HepG2 (cell line): ENCODE data around the gene ETV6. TPM values are rescaled to one million over a fixed set of nuclear protein-coding genes. Genes with fewer than 3 reads are reported as not detected.
"Not testable (repeated sequence)": the region's sequence is repeated elsewhere in the genome, so short reads cannot be mapped to it uniquely, and the experiment has no call there.

Experiments
- ATAC-seq: fragments of 200-7000 bp; cut with Tn5 transposase; 3 replicates; pipeline ENCODE4 v1.9.1; 2020; ENCODE audit warnings: mild to moderate bottlenecking, moderate library complexity
- BruUV-seq: library from RNA; stranded (reverse); fragments of 400-500 nt; replicated peaks from 2 replicates; lab custom pipeline; 2021; lab: Mats Ljungman, UMichigan
- CTCF ChIA-PET: fragments of 300-600 bp; formaldehyde crosslinking; extraction: SDS; loops from one replicate; lab custom pipeline; 2021; ENCODE audit warnings: low total read pairs, inconsistent platforms, low intra/inter-chr PET ratio; lab: Yijun Ruan, JAX
- POLR2A ChIA-PET: fragments of 350-600 bp; sonication (Branson Sonifier 250); formaldehyde crosslinking; loops from one replicate; lab custom pipeline; 2020; ENCODE audit warnings: antibody characterized with exemption, inconsistent platforms; lab: Yijun Ruan, JAX
- DNase-seq: peaks from one replicate; pipeline ENCODE4 v3.0.0-alpha.2; 2015; ENCODE audit warnings: low spot score
- FAIRE-seq: peaks from 3 replicates; lab custom pipeline; 2011; peaks lifted over from hg19 to GRCh38; lab: Jason Lieb, UNC
- H2AFZ ChIP-seq: one replicate; pipeline ENCODE4 v1.6.1; 2011; ENCODE audit warnings: low read length, inconsistent platforms
- H3K27ac ChIP-seq: fragments of 300-600 bp; 3 replicates; pipeline ENCODE4 v1.8.0; 2011; ENCODE audit warnings: mixed run types, mild to moderate bottlenecking, mixed read lengths, low read length, inconsistent platforms; ENCODE audit not compliant: insufficient read depth; ENCODE audit errors: extremely low read length
- H3K27me3 ChIP-seq, 2 experiments: fragments of 200-600 bp in 1 of 2; 2 replicates in 1 of 2; 3 replicates in 1 of 2; pipeline versions ENCODE4 v1.6.0 to v1.8.0; 2011; ENCODE audit warnings: low read length in 2 of 2, mild to moderate bottlenecking in 2 of 2, moderate library complexity in 2 of 2, inconsistent platforms in 1 of 2; ENCODE audit not compliant: insufficient read depth in 2 of 2, control insufficient read depth in 1 of 2
- H3K36me3 ChIP-seq, 2 experiments: fragments of 200-600 bp in 1 of 2; replicated peaks in 1 of 2; 2 replicates in 1 of 2; 3 replicates in 1 of 2; pipeline versions ENCODE4 v1.5.1 to v1.8.0; 2011; ENCODE audit warnings: low read length in 2 of 2, inconsistent platforms in 1 of 2; ENCODE audit not compliant: insufficient read depth in 2 of 2, control insufficient read depth in 1 of 2
- H3K4me1 ChIP-seq: 2 replicates; pipeline ENCODE4 v1.5.1; 2012; ENCODE audit warnings: low read length, inconsistent platforms; ENCODE audit not compliant: insufficient read depth
- H3K4me2 ChIP-seq: 2 replicates; pipeline ENCODE4 v1.6.0; 2011; ENCODE audit warnings: low read depth, low read length, inconsistent platforms
- H3K4me3 ChIP-seq, 3 experiments: fragments of 200-600 bp in 1 of 3; sonication (generic), shearing (Covaris generic) in 1 of 3; replicated peaks in 1 of 3; 2 replicates each; pipeline ENCODE4 v1.5.1; 2011 to 2016; ENCODE audit warnings: low read length in 3 of 3, inconsistent platforms in 2 of 3, low read depth in 2 of 3, mild to moderate bottlenecking in 2 of 3, control low read depth in 1 of 3, mixed read lengths in 1 of 3; ENCODE audit not compliant: insufficient read depth in 1 of 3
- H3K79me2 ChIP-seq: one replicate; pipeline ENCODE4 v1.6.1; 2011; ENCODE audit warnings: low read length, inconsistent platforms; ENCODE audit not compliant: insufficient read depth
- H3K9ac ChIP-seq: 2 replicates; pipeline ENCODE4 v1.6.0; 2011; ENCODE audit warnings: mild to moderate bottlenecking, low read depth, low read length, inconsistent platforms; ENCODE audit not compliant: insufficient read depth
- H3K9me3 ChIP-seq: 2 replicates; pipeline ENCODE4 v1.5.1; 2012; ENCODE audit warnings: mild to moderate bottlenecking, low read length
- H4K20me1 ChIP-seq: 2 replicates; pipeline ENCODE4 v1.6.0; 2011; ENCODE audit warnings: inconsistent platforms, mild to moderate bottlenecking, low read length, moderate library complexity; ENCODE audit not compliant: insufficient read depth
- ARNT ChIP-seq: fragments of 450-650 bp; IDR thresholded peaks from 2 replicates; pipeline ENCODE4 v1.6.1; 2017
- CEBPG ChIP-seq: IDR thresholded peaks from 2 replicates; pipeline ENCODE4 v1.6.1; 2016
- EP300 ChIP-seq, 3 experiments: sonication (generic) in 1 of 3; formaldehyde crosslinking in 1 of 3; IDR thresholded peaks; 2 replicates each; pipeline versions ENCODE4 v1.5.1 to v1.6.1; 2011 to 2020; ENCODE audit warnings: low read depth in 2 of 3, low read length in 2 of 3, borderline replicate concordance in 1 of 3, improper control_type of control experiment in 1 of 3, mild to moderate bottlenecking in 1 of 3, missing genetic modification reagents in 1 of 3, moderate library complexity in 1 of 3
- ETV6 ChIP-seq: sonication (generic); formaldehyde crosslinking; conservative IDR thresholded peaks from 2 replicates; pipeline ENCODE4 v1.4.0; 2020; ENCODE audit warnings: missing genetic modification reagents
- MTA3 ChIP-seq: sonication (generic); formaldehyde crosslinking; IDR thresholded peaks from 2 replicates; pipeline ENCODE4 v1.4.0; 2020; ENCODE audit warnings: missing genetic modification reagents
- RBM22 ChIP-seq: fragments of 200-400 bp; formaldehyde crosslinking; optimal IDR thresholded peaks from 2 replicates; pipeline ENCODE3; 2017; ENCODE audit warnings: mild to moderate bottlenecking, low read length, moderate library complexity
- TEAD3 ChIP-seq: optimal IDR thresholded peaks from 2 replicates; pipeline ENCODE3; 2016; ENCODE audit warnings: borderline replicate concordance
- ZNF441 ChIP-seq: sonication (generic); formaldehyde crosslinking; IDR thresholded peaks from 2 replicates; pipeline ENCODE4 v1.7.0; 2021; ENCODE audit warnings: missing genetic modification reagents, borderline replicate concordance
- ZNF713 ChIP-seq: sonication (generic); formaldehyde crosslinking; IDR thresholded peaks from 2 replicates; pipeline ENCODE4 v1.4.0; 2020; ENCODE audit warnings: mild to moderate bottlenecking, missing genetic modification reagents
- WGBS: methylation state at CpG from one replicate; pipeline ENCODE4 v1.1.6; 2017; ENCODE audit warnings: low lambda C conversion rate; 5-methylcytosine and 5-hydroxymethylcytosine counted together
- in situ Hi-C: cut with HindIII; loops from 2 replicates; pipeline ENCODE4 v1.10.0; 2017; ENCODE audit warnings: low pct_unique_long_range_greater_than_20kb; ENCODE audit not compliant: extremely low pct_ligation_motif_present
- intact Hi-C: fragments of 100-400 bp; cut with micrococcal nuclease; formaldehyde crosslinking; loops from one replicate; pipeline ENCODE4 v1.10.0; 2022; ENCODE audit not compliant: unreplicated experiment
- polyA plus RNA-seq, 8 experiments: library from polyadenylated mRNA; depleted of rRNA in 3 of 8; stranded (reverse) in 7 of 8; unstranded in 1 of 8; fragments of >200 nt; fragmentation: Illumina TruSeq in 4 of 8; extraction: Trizol in 4 of 8; gene quantifications; 2 replicates each; pipeline versions ENCODE4 v1.2.1 to v1.2.3, GENCODE V29; 2011 to 2016; ENCODE audit warnings: low read depth in 4 of 8, missing spikeins in 1 of 8, mixed read lengths in 1 of 8; ENCODE audit not compliant: insufficient read depth in 1 of 8
- total RNA-seq, 5 experiments: library from RNA; depleted of rRNA; stranded (reverse); fragments of >200 nt; fragmentation: Illumina TruSeq; extraction: Trizol; gene quantifications; 2 replicates each; pipeline ENCODE4 v1.2.3, GENCODE V29; 2016; ENCODE audit warnings: low read depth in 1 of 5
- TF ChIP-seq, protein P1 (sequence below): IDR thresholded peaks from 2 replicates; pipeline ENCODE4 v1.6.1; 2016; ENCODE audit warnings: low read depth, control low read depth

Gene ETV6
- total and polyA plus RNA-seq, 2 of the 13 experiments (the other 11 are each of a cell fraction or from before 2014, with no cell fraction given): 2.2 to 3.0 TPM

DNA sequence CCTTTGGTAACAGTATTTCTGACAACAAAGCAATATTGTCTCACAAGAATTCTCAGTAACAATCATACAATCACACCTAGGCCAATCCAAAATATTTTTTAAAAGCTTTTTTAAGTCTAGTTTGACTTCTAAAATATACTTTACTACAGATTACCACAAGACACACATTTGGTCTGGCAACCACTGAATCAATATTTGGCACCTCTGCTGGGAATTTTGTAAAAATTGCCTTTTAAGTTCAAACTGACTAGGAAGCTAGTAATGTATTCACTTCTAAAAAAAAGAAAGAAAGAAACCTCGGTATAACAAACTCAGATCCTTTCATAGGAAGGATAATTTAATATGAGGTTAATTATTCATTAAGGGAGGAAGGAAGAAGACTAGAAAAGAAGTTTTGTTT lies 18.2 kb upstream of the ETV6 start (continued):
- TF ChIP-seq CEBPG (CRISPR knock-in tag) (no peak), ZNF713 (CRISPR knock-in tag) (no peak), ETV6 (no peak), TEAD3 (CRISPR knock-in tag) (no peak), RBM22 (no peak), ARNT (no peak), ZNF441 (CRISPR knock-in tag) (no peak)

DNA sequence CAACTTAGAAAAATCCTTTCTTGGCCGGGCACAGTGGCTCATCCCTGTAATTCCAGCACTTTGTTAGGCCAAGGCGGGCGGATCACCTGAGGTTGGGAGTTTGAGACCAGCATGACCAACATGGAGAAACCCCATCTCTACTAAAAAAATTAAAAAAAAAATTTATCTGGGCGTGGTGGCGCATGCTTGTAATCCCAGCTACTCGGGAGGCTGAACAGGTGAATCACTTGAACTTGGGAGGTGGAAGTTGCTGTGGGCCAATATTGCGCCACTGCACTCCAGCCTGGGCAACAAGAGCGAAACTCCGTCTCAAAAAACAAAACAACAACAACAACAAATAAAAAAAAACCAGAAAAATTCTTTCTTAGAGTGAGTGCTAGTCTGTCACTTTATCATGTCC lies 17.6 kb upstream of the ETV6 start:
- H3K4me3 ChIP-seq, H3K4me2 ChIP-seq, H3K36me3 ChIP-seq, H3K27me3 ChIP-seq, H3K79me2 ChIP-seq, intact Hi-C loops, ATAC-seq, POLR2A ChIA-PET, BruUV-seq, H3K27ac ChIP-seq, DNase-seq, H3K9ac ChIP-seq, CTCF ChIA-PET, H3K9me3 ChIP-seq, FAIRE-seq, H4K20me1 ChIP-seq, in situ Hi-C loops, H2AFZ ChIP-seq: not testable (repeated sequence)
- H3K4me1 ChIP-seq: peaks cover 21% of the 10 kb centered on the region
- WGBS: 67% methylated on average over 9 of the region's 9 CpGs

- FAIRE-seq (no peak), ATAC-seq (no peak), DNase-seq (peak; percentile 59)
- ChIA-PET CTCF (no interaction called here), POLR2A (no interaction called here)
- Histone ChIP-seq H3K36me3 (no peaks in the 10 kb centered on the region), H3K27me3 (no peaks in the 10 kb centered on the region; a peak in 1 of 5 replicates), H3K27ac (no peak overlapping the region), H3K4me1 (peaks cover 12% of the 10 kb centered on the region), H3K9me3 (peaks cover 7% of the 10 kb centered on the region; the same call in 1 of the 2 replicates), H3K4me3 (no peak overlapping the region), H3K4me2 (no peak overlapping the region), H3K9ac (no peak overlapping the region), H2AFZ (no peak overlapping the region), H4K20me1 (no peaks in the 10 kb centered on the region), H3K79me2 (no peaks in the 10 kb centered on the region)
- intact Hi-C loops (no loop called here), in situ Hi-C loops (no loop called here)
- BruUV-seq: no TSS peak
- TF ChIP-seq MTA3 (CRISPR knock-in tag): no peak
- TF ChIP-seq, protein P1, sequence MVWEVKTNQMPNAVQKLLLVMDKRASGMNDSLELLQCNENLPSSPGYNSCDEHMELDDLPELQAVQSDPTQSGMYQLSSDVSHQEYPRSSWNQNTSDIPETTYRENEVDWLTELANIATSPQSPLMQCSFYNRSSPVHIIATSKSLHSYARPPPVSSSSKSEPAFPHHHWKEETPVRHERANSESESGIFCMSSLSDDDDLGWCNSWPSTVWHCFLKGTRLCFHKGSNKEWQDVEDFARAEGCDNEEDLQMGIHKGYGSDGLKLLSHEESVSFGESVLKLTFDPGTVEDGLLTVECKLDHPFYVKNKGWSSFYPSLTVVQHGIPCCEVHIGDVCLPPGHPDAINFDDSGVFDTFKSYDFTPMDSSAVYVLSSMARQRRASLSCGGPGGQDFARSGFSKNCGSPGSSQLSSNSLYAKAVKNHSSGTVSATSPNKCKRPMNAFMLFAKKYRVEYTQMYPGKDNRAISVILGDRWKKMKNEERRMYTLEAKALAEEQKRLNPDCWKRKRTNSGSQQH: no peak
- peak in 1 of 2 experiments; percentile 45; a peak in 1 of 4 replicates for TF ChIP-seq EP300 (IDR thresholded peaks at IDR 0.05; ENCODE audit: low read depth in 2 of 2, low read length in 2 of 2)
- no peak for TF ChIP-seq EP300 (CRISPR knock-in tag; IDR thresholded peaks at IDR 0.05; ENCODE audit: borderline replicate concordance)
- 3% methylated on average over 6 of the region's 6 CpGs for WGBS
These were observed 15.5 kb upstream of the ETV6 start for GRCh38 chr12:11633968-11634367.
